Dendritic cell treated with granulocyte-macrophage colony-stimulating factor and Interleukin-4, amounts not matched to agents 40 ng/mL and 50 ng/mL, for 4 days (primary cell): ENCODE results near the gene CTNNA2.

Experiments used
- H3K27ac Mint-ChIP-seq: one replicate; pipeline ENCODE4 v1.8.0; 2022; ENCODE audit warnings: mild to moderate bottlenecking, mixed read lengths
- H3K27me3 Mint-ChIP-seq: one replicate; pipeline ENCODE4 v1.8.0; 2022; ENCODE audit warnings: mild to moderate bottlenecking, mixed read lengths
- H3K36me3 Mint-ChIP-seq: one replicate; pipeline ENCODE4 v1.8.0; 2022; ENCODE audit warnings: low read depth, mixed read lengths
- H3K4me1 Mint-ChIP-seq: one replicate; pipeline ENCODE4 v1.8.0; 2022; ENCODE audit warnings: low read depth, mixed read lengths
- H3K4me3 Mint-ChIP-seq: one replicate; pipeline ENCODE4 v1.8.0; 2022; ENCODE audit warnings: mild to moderate bottlenecking, moderate library complexity, mixed read lengths
- H3K9me3 Mint-ChIP-seq: one replicate; pipeline ENCODE4 v1.8.0; 2022; ENCODE audit warnings: mixed read lengths
- intact Hi-C: fragments of 100-400 bp; cut with micrococcal nuclease; formaldehyde crosslinking; loops from one replicate; pipeline ENCODE4 v1.15.0; 2022

CTNNA2 gene

GRCh38 chr2:79892123-79892522, 379.3 kb downstream of the CTNNA2 start:
- Mint-ChIP-seq H3K4me1 (peaks cover 5% of the 10 kb centered on the region), H3K27me3 (peaks cover 2% of the 10 kb centered on the region), H3K36me3 (no peaks in the 10 kb centered on the region), H3K27ac (no peak overlapping the region), H3K4me3 (no peak overlapping the region), H3K9me3 (no peaks in the 10 kb centered on the region)
- intact Hi-C loops, result no loop called here

GRCh38 chr2:79899196-79899595, 386.3 kb downstream of the CTNNA2 start:
- peaks cover under 1% of the 10 kb centered on the region for H3K4me1 Mint-ChIP-seq
- peaks cover 2% of the 10 kb centered on the region for H3K27me3 Mint-ChIP-seq
- H3K36me3 Mint-ChIP-seq, result no peaks in the 10 kb centered on the region
- H3K4me3 Mint-ChIP-seq, result no peak overlapping the region
- no peak overlapping the region for H3K27ac Mint-ChIP-seq
- H3K9me3 Mint-ChIP-seq, result no peaks in the 10 kb centered on the region
- intact Hi-C loops, result no loop called here

GRCh38 chr2:79901161-79901560, 388.3 kb downstream of the CTNNA2 start:
- no peak overlapping the region for H3K4me3 Mint-ChIP-seq
- no peaks in the 10 kb centered on the region for H3K4me1 Mint-ChIP-seq
- no peaks in the 10 kb centered on the region for H3K36me3 Mint-ChIP-seq
- H3K27ac Mint-ChIP-seq, result no peak overlapping the region
- H3K9me3 Mint-ChIP-seq, result no peaks in the 10 kb centered on the region
- intact Hi-C loops, result no loop called here
- peaks cover 2% of the 10 kb centered on the region for H3K27me3 Mint-ChIP-seq

- no peaks in the 10 kb centered on the region for H3K9me3 Mint-ChIP-seq
- H3K27me3 Mint-ChIP-seq, result peaks cover 2% of the 10 kb centered on the region
- H3K36me3 Mint-ChIP-seq, result no peaks in the 10 kb centered on the region
- no peak overlapping the region for H3K27ac Mint-ChIP-seq
- no peak overlapping the region for H3K4me3 Mint-ChIP-seq
- intact Hi-C loops, result no loop called here
- no peaks in the 10 kb centered on the region for H3K4me1 Mint-ChIP-seq
These were observed 390.6 kb downstream of the CTNNA2 start for GRCh38 chr2:79903222-79904000.

GRCh38 chr2:79906139-79906890, 393.5 kb downstream of the CTNNA2 start:
- intact Hi-C loops, result no loop called here

GRCh38 chr2:79909521-79909920, 396.7 kb downstream of the CTNNA2 start:
- Mint-ChIP-seq H3K4me1 (no peaks in the 10 kb centered on the region), H3K9me3 (no peaks in the 10 kb centered on the region), H3K4me3 (no peak overlapping the region), H3K27ac (no peak overlapping the region), H3K27me3 (no peaks in the 10 kb centered on the region), H3K36me3 (no peaks in the 10 kb centered on the region)
- intact Hi-C loops, result no loop called here

More at GRCh38 chr2:79906139-79906890, 393.5 kb downstream of the CTNNA2 start:
- Mint-ChIP-seq H3K4me1 (no peaks in the 10 kb centered on the region), H3K27ac (no peak overlapping the region), H3K9me3 (no peaks in the 10 kb centered on the region), H3K4me3 (no peak overlapping the region), H3K27me3 (no peaks in the 10 kb centered on the region), H3K36me3 (no peaks in the 10 kb centered on the region)

- intact Hi-C loops, result no loop called here
- H3K4me3 Mint-ChIP-seq, result no peak overlapping the region
- no peaks in the 10 kb centered on the region for H3K27me3 Mint-ChIP-seq
- no peak overlapping the region for H3K27ac Mint-ChIP-seq
- H3K4me1 Mint-ChIP-seq, result no peaks in the 10 kb centered on the region
- no peaks in the 10 kb centered on the region for H3K36me3 Mint-ChIP-seq
- H3K9me3 Mint-ChIP-seq, result no peaks in the 10 kb centered on the region
These were observed 397.8 kb downstream of the CTNNA2 start for GRCh38 chr2:79910643-79911042.

GRCh38 chr2:79915455-79915854, 402.6 kb downstream of the CTNNA2 start:
- Mint-ChIP-seq H3K4me3 (no peak overlapping the region), H3K27me3 (no peaks in the 10 kb centered on the region), H3K9me3 (no peaks in the 10 kb centered on the region), H3K36me3 (no peaks in the 10 kb centered on the region), H3K4me1 (no peaks in the 10 kb centered on the region), H3K27ac (no peak overlapping the region)
- intact Hi-C loops, result no loop called here

GRCh38 chr2:79916285-79916684, 403.4 kb downstream of the CTNNA2 start:
- H3K4me1 Mint-ChIP-seq, result no peaks in the 10 kb centered on the region
- intact Hi-C loops, result no loop called here
- no peak overlapping the region for H3K4me3 Mint-ChIP-seq

GRCh38 chr2:79920512-79921076, 407.7 kb downstream of the CTNNA2 start:
- Mint-ChIP-seq H3K27ac (no peak overlapping the region), H3K4me1 (no peaks in the 10 kb centered on the region), H3K9me3 (no peaks in the 10 kb centered on the region), H3K27me3 (no peaks in the 10 kb centered on the region), H3K4me3 (no peak overlapping the region), H3K36me3 (no peaks in the 10 kb centered on the region)
- intact Hi-C loops, result no loop called here

More at GRCh38 chr2:79916285-79916684, 403.4 kb downstream of the CTNNA2 start:
- no peak overlapping the region for H3K27ac Mint-ChIP-seq
- H3K27me3 Mint-ChIP-seq, result no peaks in the 10 kb centered on the region
- no peaks in the 10 kb centered on the region for H3K36me3 Mint-ChIP-seq
- no peaks in the 10 kb centered on the region for H3K9me3 Mint-ChIP-seq

GRCh38 chr2:79929624-79930023, 416.8 kb downstream of the CTNNA2 start:
- Mint-ChIP-seq H3K9me3 (no peaks in the 10 kb centered on the region), H3K27ac (no peak overlapping the region), H3K27me3 (no peaks in the 10 kb centered on the region), H3K4me1 (no peaks in the 10 kb centered on the region), H3K36me3 (no peaks in the 10 kb centered on the region), H3K4me3 (no peak overlapping the region)
- intact Hi-C loops, result no loop called here

GRCh38 chr2:79935046-79935732, 422.3 kb downstream of the CTNNA2 start:
- Mint-ChIP-seq H3K4me3 (no peak overlapping the region), H3K36me3 (no peaks in the 10 kb centered on the region), H3K27me3 (peaks cover 1% of the 10 kb centered on the region), H3K27ac (no peak overlapping the region), H3K4me1 (no peaks in the 10 kb centered on the region), H3K9me3 (no peaks in the 10 kb centered on the region)
- intact Hi-C loops, result no loop called here

GRCh38 chr2:79935771-79936657, 423.2 kb downstream of the CTNNA2 start:
- intact Hi-C loops, result no loop called here
- Mint-ChIP-seq H3K4me3 (no peak overlapping the region), H3K4me1 (no peaks in the 10 kb centered on the region), H3K9me3 (no peaks in the 10 kb centered on the region), H3K27me3 (peaks cover 1% of the 10 kb centered on the region), H3K27ac (no peak overlapping the region), H3K36me3 (no peaks in the 10 kb centered on the region)
